Measurements from ENCODE around the gene GPR156.
"Not testable (repeated sequence)": the region's sequence is repeated elsewhere in the genome, so short reads cannot be mapped to it uniquely, and the experiment has no call there.

The GPR156 gene

DNA sequence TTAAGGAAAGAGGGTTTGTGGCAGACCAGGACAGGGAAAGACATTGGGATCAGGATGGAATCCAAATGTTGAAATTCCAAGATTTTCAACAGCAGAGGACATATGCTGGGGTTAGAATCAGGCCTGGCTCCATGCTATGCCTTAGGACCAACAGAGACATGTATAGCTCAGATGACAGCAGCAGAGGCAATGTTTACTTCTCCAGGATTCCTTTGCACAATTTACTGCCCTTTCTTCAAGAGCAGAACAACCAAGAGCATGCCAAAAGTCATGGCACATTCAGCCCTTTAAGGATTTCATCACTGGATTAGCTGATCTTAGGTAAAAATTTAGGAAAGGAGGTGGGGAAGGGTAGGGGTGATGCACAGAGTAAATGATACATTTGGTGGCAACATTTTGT, 121.2 kb downstream of the GPR156 start:
- H3K4me3 ChIP-seq (ENCODE audit: low read depth, low read length): no peak overlapping the region

DNA sequence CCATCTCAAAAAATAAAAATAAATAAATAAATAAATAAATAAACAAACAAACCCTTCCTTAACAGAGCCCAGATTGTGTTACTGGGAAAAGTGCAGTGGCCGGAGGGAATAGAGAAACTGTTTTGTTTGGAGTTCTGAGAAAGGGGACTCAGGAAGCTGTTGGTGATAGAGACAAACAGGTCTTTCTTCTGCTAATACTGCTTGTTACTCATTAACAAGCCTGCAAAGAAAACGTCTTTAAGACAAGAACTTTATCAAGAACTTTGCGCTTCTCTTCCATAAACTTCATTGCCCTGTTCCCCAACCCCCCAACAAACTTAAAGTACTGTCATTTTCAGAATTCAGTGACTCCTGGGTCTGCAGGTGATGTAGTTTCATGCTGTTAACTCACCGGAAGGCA, 122.0 kb downstream of the GPR156 start:
- H3K4me3 ChIP-seq (ENCODE audit: low read depth, low read length): no peak overlapping the region

DNA sequence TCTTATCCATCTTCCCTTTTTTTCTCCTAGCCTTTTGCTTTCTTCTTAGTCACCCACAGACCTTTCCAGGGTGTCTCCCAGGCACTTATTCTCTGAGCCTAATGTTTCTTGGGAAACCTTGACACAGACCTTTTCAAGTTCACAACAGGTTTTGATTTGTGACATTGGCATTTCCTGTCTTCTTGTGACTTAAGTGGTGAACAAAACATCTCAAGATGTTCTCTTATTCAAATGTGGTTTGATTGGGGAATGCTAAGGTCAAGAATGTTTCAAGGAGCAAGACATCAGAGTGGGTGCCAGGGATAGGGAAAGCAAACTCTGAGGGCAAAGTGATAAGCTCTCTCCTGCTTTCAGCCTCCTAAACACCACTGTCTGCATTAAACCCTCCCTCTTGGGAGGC, 122.6 kb downstream of the GPR156 start:
- no peak overlapping the region for H3K4me3 ChIP-seq (ENCODE audit: low read depth, low read length)

DNA sequence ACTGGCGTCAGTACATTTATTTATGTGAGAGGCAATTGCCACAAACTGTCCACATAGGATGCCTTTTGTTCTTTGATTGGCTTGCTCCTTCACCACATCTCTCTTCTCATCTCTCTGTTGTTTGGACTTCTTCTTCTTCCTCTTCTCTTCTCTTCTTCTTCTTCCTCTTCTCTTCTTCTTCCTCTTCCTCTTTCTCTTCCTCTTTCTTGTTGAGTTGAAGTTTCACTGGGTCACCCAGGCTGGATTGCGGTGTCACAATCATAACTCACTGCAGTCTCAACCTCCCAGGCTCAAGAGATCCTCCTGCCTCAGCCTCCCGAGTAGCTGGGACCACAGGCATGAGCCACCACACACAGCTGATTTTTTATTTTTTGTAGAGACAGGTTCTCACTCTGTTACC, 123.1 kb downstream of the GPR156 start:
- H3K4me3 ChIP-seq (ENCODE audit: low read depth, low read length): no peak overlapping the region

- H3K4me3 ChIP-seq (ENCODE audit: low read depth, low read length): no peak overlapping the region
Observed at GRCh38 chr3:120160050-120160449, 125.0 kb downstream of the GPR156 start.

- no peak overlapping the region for H3K4me3 ChIP-seq (ENCODE audit: low read depth, low read length)
Observed at GRCh38 chr3:120157681-120158080, 127.3 kb downstream of the GPR156 start.

- H3K4me3 ChIP-seq (ENCODE audit: low read depth, low read length): no peak overlapping the region
Observed at GRCh38 chr3:120157113-120157512, 127.9 kb downstream of the GPR156 start.

- H3K4me3 ChIP-seq (ENCODE audit: low read depth, low read length): no peak overlapping the region
Observed at GRCh38 chr3:120156699-120157098, 128.3 kb downstream of the GPR156 start.

DNA sequence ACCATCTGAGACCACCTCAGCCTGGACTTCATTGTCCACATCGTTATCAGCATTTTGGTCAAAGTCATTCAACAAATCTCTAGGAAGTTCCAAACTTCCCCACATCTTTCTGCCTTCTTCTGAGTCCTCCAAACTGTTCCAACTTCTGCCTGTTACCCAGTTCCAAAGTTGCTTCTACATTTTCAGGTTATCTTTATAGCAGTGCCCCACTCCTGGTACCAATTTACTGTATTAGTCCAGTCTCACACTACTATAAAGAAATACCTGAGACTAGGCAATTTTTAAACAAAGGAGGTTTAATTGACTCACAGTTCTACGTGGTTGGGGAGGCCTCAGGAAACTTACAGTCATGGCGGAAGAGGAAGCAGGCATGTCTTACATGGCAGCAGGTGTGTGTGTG, 129.3 kb downstream of the GPR156 start:
- not testable (repeated sequence) for H3K4me3 ChIP-seq (ENCODE audit: low read depth, low read length)

GRCh38 chr3:120155108-120155507, 129.9 kb downstream of the GPR156 start:
- no peak overlapping the region for H3K4me3 ChIP-seq (ENCODE audit: low read depth, low read length)

DNA sequence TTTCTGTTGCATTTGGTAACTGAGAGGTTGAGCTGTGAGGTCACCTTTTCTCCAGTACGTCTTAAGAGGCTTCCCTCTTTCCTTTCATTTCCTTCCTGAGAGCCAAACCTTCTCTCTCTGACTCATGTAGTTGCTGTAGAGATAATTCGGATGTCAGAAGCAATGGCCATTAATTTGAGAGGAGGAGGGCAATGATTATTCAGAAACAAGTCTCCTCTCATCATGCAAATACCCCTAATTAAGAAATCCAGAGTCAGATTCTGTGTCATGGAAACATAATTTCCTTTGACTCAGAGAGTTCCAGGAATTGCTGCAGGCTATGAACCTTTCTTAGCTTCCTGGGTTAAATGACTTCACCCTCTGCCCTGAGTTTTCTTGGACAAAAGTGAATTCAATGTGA, 131.7 kb downstream of the GPR156 start:
- no peak overlapping the region for H3K4me3 ChIP-seq (ENCODE audit: low read depth, low read length)

DNA sequence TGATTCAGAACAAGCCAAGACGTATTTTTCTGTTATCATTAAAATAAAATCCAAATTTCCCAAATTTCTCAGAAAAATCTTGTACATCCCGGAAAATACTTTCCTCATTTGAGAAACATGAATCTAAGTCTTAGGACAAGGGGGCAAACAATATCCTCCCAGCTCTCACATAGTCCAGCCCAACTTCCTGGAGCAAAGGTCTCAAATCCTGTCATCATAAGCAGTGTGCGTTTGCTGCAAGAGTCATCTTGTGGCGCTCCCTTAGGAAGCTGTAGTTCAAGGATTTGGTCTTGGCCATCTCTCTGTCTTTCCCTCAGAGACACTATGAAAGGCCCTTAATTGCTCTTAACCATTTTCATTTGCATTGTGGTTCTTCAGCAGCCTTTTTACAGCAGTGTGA, 133.2 kb downstream of the GPR156 start:
- no peak overlapping the region for H3K4me3 ChIP-seq (ENCODE audit: low read depth, low read length)

DNA sequence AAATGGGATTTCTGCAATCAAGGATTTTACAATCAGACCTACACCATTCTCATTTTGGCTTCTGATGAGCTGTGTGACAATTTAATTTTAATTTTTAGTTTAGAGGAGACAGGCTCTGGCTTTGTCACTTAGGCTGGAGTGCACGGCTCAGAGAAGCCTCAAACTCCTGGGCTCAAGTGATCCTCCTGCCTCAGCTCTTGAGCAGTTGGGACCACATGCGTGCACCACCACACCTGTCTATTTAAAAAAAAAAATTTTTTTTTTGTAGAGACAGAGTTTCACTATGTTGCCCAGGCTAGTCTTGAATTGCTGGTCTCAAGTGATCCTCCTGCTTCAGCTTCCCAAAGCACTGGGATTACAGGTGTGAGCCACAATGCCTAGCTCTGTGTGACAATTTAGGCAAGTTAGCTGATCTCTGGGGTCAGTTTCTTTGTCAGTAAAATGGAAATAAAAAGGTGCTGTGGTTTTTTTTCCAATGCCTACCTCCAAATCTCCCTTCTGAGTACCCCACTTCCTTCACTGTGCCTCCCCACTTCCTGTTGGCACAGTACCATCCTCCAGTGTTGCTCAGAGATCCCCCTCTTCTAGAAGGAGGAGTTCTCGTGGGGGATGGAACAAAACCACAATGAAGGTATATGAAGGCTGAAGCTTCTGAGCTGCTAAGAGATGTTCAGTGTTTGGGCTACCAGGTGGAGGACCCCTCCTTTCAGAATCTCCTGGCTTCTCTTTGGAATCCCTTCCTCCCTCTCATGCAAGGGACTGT, 136.7 kb downstream of the GPR156 start:
- no peak overlapping the region for H3K4me3 ChIP-seq (ENCODE audit: low read depth, low read length)

GRCh38 chr3:120147072-120147871, 137.8 kb downstream of the GPR156 start:
- no peak overlapping the region for H3K4me3 ChIP-seq (ENCODE audit: low read depth, low read length)

DNA sequence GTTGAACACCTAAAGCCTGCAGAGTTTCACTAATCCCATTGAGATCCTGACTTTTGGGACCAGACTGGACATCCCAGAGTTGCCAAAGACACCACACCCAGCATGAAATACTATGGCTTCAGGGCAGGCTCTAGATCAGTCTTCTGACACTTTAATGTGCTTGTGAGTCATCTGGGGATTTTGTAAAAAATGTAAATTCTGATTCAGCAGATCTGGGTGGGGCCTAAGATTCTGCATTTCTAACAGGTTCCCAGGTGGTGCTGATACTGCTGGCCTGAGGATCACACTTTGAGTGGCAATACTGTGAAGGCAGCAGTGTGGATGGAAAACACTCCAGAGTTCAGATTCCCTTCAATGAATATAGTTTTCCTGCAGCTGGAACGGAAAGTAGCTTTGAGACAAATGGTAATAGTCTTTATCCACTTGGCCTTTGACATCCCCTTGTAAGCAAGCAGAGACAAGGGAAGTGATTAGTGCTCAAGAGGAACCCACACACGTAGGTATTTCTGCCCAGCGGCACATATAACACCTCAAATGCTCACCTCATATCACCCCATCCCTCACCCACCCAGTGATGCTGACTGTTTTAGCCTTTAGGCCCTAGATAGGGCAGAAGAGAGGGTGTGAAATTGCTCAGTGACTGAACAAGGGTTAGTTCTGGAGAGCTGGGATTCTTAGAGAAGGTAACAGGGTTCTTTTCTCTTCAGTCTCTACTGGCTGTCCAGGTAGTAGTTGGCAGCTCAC, 139.3 kb downstream of the GPR156 start:
- no peak overlapping the region for H3K4me3 ChIP-seq (ENCODE audit: low read depth, low read length)

DNA sequence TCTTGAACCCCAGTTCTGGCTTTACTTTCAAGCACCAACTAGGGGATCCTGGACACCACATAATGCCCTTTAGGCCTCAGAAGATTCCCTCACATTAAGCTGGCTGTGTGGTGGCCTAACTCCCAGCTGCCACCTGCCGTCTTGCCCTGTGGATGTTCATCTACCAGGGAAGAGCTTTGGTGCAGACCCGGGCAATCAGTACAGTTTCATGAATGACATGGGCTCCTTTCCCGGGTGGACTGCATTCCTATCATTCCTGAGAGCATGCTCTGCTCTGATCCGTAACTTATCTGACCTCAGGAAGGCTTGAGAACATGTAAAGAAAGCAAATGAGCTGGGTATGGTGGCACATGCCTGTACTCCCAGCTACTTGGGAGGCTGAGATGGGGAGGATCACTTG, 140.8 kb downstream of the GPR156 start:
- no peak overlapping the region for H3K4me3 ChIP-seq (ENCODE audit: low read depth, low read length)

GRCh38 chr3:120143676-120144075, 141.3 kb downstream of the GPR156 start:
- H3K4me3 ChIP-seq (ENCODE audit: low read depth, low read length): no peak overlapping the region

DNA sequence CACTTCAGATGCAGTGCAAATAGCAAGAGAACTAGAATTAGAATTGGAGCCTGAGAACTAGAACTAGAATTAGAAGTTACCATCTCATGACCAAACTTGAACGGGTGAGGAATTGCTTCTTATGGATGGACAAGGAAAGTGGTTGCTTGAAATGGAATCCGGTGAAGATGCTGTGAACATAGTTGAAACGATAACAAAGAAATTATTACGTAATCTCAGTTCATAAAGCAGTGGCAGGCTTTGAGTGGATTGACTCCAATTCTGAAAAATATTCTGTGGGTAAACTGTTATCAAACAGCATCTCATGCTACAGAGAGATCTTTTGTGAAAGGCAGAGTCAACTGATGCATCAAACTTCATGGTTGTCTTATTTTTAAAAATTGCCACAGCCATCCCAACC, 142.8 kb downstream of the GPR156 start:
- no peak overlapping the region for H3K4me3 ChIP-seq (ENCODE audit: low read depth, low read length)

DNA sequence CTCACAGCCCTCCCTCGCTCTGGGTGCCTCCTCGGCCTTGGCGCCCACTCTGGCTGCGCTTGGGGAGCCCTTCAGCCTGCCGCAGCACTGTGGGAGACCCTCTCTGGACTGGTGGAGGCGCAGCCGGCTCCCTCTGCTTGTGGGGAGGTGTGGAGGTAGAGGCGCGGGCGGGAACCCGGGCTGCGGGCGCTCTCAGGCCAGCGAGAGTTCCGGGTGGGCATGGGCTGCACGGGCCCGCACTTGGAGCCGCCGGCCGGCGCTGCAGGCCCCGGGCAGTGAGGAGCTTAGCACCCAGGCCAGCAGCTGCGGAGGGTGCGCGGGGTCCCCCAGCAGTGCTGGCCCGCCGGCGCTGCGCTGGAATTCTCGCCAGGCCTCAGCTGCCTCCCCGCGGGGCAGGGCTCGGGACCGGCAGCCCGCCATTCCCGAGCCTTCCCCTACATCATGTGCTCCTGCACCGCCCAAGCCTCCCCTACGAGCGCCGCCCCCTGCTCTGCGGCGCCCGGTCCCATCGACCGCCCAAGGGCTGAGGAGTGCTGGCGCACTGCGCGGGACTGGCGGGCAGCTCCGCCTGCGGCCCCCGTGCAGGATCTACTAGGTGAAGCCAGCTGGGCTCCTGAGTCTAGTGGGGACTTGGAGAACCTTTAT, 144.8 kb downstream of the GPR156 start:
- H3K4me3 ChIP-seq (ENCODE audit: low read depth, low read length): no peak overlapping the region

- no peak overlapping the region for H3K4me3 ChIP-seq (ENCODE audit: low read depth, low read length)
Observed at GRCh38 chr3:120139140-120139539, 145.9 kb downstream of the GPR156 start.

- no peak overlapping the region for H3K4me3 ChIP-seq (ENCODE audit: low read depth, low read length)
Observed at GRCh38 chr3:120137548-120137947, 147.5 kb downstream of the GPR156 start.

All from iPS-11a (cell line).